CD4-positive, alpha-beta T cell treated with Interleukin-12 subunit alpha and Interleukin-12 subunit beta, for 1 hour (primary cell): ENCODE measurements around the gene RNASE13.

Source experiments
- DNase-seq: peaks from one replicate; pipeline ENCODE4 v3.0.0-alpha.2; 2020

Gene RNASE13

DNA sequence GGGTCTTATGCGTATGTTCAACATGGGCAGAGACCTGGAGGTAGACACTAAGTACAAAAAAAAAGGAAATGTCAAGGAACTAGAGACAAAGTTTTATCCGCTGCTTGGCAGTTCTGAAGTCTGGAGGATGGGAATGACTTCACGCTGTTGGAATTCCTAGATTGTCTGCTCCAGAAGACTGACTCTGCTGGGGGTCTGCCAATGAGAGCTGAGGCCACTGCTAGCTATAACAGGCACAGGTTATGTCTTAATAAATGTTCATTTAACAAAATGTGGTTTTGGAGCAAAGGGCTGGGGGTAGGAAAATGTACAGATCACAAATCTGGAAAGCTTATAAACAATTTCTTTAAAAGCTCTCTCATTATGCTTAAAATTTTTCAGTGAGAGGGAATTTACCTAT is 28.9 kb upstream of the RNASE13 start:
- no peak for DNase-seq

DNA sequence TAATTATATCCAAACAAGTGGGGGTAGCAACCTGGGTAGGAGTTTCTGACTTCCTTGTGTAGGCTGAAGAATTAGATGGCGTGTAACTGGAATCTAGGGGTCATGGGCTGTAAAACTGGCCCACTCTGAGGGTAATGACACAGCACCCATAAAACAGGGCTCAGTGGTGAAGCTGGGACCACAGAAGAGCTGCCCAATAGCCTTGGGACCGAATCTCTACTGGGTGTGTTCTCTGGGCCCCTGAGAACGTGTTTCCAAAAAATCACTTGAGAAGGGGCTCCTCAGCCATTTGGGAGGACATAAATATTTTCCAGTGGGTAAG is 26.7 kb upstream of the RNASE13 start:
- DNase-seq = no peak

DNA sequence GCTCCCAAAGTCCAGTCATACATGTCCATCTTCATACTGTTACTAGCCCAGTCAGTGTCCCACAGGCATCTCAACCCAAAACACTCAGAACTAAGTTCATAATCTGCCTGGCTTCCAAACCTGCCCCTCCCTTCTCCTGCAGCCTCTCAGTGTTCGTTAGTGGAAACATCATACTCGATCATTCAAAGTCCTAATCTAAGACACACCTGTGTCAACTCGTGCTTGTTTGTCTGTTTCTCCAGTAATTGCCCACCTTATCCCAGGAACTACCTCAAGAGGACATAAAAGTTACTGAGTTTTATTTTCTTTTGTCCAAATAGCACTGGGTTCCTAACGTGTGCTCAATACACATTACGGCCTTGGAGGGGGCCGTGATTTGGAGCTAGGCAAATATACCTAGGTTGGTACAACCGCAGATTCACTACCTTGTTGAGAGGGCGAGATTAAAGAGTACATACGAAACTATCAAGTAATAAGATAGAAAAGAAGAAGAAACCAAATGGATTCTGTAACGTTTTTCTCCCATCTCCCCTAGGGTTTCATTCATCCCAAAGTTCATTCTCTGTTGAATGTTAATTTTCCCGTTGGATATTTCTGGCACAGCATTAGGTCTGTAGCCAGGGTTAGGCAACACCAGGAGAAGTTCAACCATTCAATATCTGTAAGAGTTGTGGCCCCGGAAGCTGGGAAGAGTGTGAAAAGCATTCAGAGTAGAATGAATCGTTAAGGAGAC is 26.2 kb upstream of the RNASE13 start:
- no peak for DNase-seq

DNA sequence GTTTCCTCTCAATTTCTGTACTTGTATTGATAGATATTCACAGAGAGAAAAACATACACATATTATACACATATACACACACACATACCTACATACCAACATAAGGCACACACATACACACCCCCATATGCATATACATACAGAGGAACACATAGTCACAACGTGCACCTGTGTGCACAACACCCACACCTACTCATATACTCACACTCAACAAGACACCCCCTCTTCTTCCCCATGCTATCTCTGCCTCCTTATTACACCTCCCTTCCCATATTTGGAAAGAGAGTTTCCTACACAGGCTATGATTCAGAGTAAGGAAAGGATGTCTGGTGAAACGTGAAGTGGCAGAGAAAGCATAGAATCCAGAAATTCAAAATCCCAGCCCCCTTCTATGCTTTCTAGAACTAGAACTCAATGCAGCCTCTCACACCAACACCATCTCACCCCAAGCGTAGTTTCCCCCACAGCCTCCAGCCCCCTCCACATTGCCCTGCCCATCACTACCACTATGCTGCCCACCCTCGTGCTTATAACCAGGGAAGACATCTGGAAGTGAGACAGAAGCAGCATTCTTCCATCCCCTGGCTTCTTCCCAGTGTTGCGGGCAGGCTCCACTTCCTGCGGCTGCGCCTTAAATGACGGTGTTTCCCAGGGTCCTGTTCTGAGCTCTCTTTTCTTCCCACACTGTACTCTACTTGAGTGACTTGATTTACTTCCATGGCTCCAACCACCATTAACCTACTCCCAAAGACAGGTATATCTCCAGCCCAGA is 25.4 kb upstream of the RNASE13 start:
- no peak for DNase-seq

DNA sequence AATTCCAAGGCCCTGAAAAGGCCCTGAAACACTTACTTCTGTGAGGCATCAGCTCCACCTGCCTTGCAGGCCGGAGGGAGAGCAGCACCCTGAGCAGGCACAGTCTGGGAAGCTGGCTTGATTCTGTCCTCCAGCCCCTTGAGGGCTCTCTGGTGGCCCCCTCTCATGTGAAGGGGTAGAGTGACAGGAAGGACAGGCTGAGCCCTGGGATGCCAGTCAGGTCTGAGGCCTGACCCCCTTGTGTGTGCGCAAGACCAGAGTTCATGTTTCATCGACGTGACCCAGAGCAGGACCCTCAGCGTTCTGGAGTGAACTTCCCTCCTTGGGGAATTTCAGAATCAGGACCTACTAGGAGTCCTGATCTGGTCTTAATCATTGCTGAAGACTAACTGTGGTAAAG is 24.3 kb upstream of the RNASE13 start:
- DNase-seq = no peak

DNA sequence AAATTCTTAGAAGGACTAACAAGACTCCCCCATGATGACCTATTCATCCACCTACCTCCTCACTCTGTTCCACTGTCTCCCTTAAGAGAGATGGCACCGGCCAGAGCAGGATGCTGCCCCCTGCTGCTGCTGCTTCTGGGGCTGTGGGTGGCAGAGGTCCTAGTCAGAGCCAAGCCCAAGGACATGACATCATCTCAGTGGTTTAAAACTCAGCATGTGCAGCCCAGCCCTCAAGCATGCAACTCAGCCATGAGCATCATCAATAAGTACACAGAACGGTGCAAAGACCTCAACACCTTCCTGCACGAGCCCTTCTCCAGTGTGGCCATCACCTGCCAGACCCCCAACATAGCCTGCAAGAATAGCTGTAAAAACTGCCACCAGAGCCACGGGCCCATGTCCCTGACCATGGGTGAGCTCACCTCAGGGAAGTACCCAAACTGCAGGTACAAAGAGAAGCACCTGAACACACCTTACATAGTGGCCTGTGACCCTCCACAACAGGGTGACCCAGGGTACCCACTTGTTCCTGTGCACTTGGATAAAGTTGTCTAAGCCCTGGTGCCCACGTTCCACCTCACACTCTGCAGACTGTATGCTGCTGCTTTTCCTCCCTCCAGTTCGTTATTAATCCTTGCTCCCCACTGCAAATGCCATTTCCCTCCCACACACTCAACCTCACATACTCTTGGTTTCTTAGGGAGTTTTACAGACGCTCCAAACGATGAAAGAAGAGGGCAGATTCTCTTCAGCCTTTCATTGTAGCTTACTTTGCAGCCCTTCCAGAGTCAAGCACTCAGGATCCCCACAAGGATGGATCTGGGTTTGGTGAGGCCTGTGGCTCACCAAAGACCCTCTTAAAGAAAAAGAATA is 23.4 kb upstream of the RNASE13 start, which contains the start of gene RNASE8:
RNASE8 (plus strand) TSS at position 20 of the 873 bp plus-strand sequence; CDS start at position 91, 71 bp downstream.
- no peak for DNase-seq

DNA sequence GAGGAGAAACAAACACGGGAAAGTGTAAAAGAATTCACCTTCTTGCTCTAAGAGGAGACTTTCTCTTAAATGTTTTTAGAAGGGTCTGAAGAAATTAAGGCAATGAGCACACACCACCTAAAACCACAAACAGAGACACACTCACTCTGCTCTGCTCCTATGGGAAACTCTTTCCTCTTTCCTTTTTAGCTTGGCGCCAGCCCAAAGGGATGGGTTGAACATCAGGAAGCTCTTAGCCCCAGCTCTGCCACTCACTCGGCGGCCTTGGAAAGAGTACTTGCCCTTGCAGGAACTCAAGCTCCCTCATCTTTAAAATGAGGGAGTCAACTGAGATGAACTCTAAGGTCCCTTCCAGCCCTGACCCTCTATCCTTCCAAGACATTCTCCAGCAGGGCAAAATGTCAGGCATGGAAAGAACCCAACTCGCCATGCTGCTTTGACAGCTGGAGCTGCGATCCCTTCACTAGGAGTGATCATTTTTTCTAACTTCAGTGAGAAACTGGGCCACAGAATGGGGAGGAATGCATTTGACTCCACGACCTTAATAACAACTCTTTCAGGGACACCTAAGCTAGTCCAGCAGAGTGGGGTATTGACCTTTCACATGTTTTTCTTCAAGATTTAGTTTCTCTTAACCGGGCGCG is 22.0 kb upstream of the RNASE13 start:
- DNase-seq = no peak

DNA sequence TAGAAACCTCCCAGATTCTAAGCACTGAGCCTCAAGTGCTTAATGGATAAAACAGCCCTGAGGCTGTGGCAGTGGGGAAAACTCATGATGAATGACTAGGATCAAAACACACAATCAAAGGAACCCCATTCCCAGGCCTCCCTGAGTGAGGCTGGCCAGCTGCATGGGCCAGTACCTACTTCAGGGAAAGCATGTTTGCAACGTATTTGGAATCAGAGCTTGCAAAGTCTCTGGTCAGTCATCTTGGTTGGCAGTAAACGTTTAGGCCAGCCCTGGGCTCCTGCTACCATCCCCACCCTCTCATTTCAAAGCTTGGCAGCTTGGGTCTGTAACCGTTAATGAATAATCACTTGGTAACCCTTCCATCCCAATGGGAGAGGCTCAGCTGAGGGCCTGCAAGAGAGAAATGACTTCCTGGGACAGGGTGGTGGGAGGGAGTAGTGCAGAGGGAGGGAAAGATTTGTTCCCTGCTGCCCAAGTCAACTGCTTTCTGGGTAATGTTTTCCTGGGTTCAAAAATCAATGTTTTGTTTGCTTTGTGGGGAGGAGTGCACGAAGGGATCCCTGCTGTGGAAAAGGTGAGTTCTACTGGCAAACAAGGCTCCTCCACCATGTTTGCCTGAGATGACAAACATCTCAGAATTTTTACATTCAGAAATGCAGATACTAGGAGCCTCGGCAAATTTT is 21.0 kb upstream of the RNASE13 start:
- DNase-seq = no peak

DNA sequence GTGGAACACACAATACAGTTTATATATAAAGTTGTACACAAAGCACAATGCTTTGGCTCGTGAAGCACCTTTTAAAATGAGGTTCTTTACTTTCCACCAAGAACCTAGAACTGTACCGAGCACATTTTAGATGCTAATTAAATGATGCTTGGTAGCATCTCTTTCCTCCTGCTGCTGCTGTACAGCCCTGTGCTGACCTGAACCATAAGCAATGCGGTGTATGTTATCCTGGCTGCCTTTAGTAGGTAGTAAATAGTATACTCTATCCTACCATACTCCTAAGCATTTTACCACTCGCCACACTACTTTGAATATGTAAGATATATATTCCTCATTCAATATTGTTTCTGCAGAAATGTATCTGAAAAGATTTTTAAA is 20.1 kb upstream of the RNASE13 start:
- DNase-seq = no peak

DNA sequence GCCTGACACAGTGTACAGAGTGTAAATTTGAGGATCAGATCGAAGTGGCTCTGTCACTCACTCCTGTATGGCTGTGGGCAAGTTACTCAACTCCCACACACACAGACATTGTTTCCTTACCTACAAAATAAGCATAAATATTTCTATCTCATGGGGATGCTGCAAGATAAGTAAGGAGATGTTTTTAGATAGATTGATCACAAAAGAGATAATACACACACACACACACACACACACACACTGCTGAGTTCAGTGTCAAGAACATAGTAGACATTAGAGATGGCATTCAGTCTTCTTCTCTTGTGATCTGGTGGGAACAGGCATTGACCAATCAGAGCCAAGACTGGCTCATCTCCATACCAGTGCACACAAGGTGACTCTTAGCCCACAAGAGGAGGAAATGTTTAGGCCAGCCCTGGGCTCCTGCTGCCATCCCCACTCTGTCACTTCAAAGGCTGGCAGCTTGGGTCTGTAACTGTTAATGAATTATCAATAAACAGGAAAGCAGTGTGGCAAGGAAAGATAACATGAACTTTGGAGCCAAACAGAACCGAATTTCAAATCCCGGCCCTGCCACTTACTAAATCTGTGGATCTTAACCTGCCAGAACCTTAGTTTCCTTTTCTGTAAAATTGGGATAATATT is 19.6 kb upstream of the RNASE13 start:
- no peak for DNase-seq

DNA sequence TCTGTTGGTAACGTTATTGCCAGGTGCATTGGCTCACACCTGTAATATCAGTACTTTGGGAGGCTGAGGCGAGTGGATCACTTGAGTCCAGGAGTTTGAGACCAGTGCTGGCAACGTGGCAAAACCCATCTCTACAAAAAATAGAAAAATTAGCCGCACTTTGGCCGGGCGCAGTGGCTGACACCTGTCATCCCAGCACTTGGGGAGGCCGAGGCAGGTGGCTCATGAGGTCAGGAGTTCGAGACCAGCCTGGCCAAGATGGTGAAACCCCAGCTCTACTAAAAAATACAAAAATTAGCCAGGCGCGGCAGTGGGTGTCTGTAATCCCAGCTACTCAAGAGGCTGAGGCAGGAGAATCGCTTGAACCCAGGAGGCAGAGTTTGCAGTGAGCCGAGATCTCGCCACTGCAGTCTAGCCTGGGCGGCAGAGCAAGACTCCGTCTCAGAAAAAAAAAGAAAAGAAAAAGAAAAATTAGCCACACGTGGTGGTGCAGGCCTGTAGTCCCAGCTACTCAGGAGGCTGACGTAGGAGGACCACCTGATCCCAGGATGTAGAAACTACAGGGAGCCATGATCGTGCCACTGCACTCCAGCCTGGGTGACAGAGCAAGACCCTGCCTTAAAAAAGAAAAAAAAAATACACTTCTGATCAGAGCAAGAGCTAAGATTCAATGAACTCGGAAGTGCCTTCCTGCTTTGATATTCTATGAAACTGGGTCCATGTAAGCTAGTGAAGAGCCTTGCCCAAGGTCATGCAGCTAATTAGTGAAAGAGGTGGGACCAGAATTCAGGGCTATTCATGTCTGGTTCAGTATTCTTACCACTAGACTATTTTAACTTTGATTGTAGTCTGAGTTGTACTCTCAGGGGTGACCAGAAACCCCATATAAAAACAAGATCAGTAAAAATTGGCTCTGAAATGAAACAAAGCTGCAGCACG is 18.8 kb upstream of the RNASE13 start:
- DNase-seq = no peak

DNA sequence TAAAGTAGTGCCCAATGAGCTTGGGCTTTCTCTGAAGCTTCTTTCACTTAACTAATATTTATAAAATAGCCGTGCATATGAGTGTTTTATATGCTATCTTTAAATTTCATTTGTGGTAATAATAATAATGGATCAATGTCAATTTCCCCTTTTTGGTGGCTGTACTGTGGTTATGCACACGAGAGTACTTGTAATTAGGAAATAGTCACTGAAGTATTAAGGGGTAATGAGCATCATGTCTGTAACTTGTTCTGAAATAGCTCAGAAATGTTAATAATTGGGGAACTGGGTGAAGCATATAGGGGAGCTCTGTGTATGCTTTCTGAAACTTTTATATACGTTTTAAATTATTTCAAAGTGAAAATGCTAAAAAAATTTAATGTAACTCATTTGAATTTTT is 16.0 kb upstream of the RNASE13 start:
- DNase-seq = no peak

DNA sequence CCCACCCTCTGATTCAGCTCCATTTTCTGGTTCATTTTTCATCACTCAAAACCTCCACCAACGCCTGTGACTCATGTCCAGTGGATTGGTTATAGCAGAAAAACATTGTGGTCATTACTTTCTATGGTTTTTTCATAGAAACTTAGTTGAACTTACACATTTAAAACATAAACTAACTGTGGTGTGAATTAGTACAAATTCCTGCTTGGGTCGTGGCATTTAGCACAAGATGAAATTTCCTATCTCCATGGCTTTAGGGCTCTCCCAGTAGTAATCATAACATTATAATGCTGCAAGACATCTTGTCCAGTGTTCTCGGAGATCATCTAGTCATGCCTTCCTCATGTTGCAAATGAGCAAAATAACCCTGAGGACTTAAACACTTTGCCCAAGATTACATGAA is 14.7 kb upstream of the RNASE13 start:
- no peak for DNase-seq

DNA sequence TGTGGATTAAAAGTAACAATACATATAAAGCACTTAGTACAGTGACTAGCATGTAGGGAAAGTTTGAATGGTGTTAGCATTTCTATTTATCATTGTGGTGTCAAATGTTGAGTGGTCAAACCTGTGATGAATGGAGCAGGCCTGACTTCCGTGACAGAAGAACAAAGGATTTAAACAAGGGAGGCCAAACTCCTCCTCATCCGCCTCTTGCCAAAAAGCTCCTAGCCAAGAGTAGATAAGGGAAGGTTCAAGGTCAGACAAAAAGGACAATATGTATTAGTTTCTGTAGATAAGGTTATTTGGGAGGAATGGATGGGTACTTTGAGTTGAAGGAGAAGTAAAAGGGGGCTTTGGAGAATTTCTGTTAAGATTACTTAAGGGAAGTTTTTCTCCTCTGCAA is 14.0 kb upstream of the RNASE13 start:
- no peak for DNase-seq

DNA sequence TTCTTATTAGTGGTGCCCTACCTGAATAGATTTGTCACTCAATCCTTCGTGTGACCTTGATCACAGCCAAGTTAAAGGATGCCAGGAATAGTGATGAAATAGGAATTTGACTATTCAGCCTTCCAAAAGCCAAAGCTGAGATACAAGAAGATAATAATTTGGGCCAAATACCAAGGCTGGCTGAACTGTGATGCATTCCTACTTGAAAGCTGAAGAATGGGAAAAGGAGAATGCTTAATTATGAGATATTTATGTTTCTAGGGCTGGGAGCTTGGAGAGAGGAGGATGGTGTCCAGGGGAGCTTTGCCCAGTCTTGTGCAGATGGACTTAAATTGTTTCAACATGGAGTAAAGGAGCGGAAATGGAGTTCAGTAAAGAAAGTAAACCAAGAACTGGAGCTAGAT is 12.8 kb upstream of the RNASE13 start:
- no peak for DNase-seq

DNA sequence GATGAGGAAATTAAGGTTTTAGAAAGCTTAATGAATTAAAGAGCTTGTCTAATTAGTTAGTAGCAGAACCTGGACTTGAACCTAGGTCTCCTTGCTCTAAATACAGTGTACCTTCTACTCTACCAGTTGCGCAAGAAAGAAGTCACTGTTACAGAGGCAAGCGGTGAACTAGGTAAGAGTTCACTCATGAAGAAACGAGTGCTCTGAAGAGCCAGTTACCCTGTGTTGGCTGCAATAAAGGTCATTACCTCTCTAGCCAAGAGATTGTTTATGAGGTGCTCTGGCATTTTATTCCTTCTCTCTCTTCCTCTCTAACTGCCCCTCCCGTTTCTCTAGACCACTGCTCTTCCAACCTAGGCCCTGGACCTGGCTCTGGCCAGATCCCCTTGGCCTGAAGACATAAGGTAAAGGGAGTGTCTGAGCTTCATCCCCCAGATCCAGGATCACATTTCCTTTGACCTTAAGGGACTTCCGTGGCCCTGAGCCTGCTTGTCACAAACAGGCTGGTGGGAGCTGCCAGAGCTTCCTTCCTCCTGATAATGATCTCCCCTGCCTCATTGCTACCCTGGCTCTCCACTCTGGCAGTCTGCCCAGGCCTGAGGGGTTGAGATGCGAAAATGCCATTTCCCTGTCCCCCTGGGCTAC is 9.5 kb upstream of the RNASE13 start:
- peak; percentile 36 for DNase-seq

DNA sequence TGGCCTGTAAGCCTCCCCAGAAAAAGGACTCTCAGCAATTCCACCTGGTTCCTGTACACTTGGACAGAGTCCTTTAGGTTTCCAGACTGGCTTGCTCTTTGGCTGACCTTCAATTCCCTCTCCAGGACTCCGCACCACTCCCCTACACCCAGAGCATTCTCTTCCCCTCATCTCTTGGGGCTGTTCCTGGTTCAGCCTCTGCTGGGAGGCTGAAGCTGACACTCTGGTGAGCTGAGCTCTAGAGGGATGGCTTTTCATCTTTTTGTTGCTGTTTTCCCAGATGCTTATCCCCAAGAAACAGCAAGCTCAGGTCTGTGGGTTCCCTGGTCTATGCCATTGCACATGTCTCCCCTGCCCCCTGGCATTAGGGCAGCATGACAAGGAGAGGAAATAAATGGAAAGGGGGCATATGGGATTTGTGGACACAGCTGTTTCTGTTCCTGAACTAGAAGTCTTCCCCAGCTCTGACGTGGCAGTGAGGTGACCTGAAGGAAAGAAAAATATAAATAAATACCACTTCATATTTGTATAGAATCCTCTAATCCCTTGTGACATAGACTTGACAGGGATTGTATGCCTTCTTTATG is 8.9 kb upstream of the RNASE13 start:
- no peak for DNase-seq

DNA sequence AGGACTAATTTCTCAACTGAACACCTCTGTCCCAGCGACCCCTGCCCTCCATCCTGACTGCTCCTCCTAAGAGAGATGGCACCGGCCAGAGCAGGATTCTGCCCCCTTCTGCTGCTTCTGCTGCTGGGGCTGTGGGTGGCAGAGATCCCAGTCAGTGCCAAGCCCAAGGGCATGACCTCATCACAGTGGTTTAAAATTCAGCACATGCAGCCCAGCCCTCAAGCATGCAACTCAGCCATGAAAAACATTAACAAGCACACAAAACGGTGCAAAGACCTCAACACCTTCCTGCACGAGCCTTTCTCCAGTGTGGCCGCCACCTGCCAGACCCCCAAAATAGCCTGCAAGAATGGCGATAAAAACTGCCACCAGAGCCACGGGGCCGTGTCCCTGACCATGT is 8.3 kb upstream of the RNASE13 start:
- no peak for DNase-seq

DNA sequence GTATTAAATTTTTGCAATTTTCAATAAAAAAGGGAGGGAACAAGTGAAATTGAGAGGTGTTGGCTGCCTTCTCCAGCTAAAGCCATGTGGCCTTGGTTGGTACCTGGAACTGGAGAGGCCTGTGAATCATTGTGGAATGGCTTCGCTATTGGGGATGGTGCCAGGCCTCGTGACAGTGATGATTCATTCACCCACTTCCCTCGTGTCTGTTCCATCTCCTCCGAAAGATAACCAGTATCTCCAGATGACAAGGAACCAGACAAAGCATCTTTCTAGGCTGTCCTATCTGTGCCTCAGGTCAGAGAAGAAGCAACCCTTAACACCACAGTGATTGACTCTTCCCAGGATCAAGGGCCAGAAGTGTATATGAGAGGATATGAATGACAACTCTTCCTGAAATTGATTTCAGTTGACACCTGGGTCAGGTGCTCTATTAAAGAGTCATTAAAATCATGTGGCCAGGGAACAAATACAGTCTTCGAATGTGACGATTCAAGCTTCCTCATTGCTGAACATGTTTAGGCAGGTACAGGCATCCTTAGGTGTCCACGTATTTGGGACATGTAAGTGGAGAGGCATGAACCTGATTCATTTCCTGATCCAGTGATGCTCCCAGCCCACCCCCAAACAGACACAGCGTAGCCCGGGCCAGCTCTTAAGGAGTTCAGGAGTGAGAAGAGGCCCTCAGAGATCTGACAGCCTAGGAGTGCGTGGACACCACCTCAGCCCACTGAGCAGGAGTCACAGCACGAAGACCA is 7.2 kb upstream of the RNASE13 start, which contains the start of gene RNASE7:
RNASE7 (plus strand) TSS at position 687 of the 758 bp plus-strand sequence. CDS start 631 bp downstream, outside the sequence.
- no peak for DNase-seq
